NCI-H2171 (cell line): Measurements from ENCODE around the gene ITGAX.
"Not testable (repeated sequence)": the region's sequence is repeated elsewhere in the genome, so short reads cannot be mapped to it uniquely, and the experiment has no call there.

Experiments used
- DNase-seq: peaks from one replicate; lab custom pipeline; 2025; lab: John Stamatoyannopoulos, UW

Gene ITGAX

DNA sequence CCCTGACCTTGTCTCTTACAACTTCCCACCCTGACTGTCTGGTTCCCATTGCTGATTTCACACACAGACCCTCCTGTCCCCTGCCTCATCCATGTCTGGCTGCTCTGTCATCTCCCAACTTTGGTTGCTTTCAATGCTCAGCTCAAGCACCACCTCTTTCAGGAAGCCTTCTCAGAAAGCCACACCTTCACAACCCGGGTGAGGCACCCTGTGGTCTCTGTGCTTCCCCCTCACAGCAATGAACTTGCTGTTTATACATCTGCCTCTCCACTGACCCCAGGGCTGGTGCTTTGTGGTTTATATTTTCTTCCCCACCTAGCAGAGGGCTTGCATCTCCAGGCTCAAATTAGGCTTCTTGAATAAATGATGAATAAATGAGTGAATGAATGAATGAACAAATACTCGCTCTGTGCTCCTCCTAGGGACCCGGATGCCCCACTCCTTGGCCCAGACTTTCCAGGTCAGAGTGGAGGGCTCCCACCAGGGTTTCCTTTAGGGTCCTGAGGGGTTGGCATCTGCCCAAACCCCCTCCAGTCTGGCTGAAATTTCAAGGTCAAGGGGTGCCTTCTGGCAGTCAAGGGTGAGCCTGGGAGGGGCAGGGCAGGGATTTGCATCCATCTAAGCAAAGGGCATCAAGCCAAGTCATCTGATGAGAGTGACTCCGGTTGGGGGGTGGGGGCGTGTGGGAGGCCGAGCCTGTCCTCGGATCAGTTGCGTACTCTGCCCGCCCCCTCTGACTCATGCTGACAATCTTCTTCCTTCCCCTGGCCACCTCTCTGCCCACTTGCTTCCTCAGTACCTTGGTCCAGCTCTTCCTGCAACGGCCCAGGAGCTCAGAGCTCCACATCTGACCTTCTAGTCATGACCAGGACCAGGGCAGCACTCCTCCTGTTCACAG, at the start of gene ITGAX:
TSS of gene ITGAX (plus strand) at position 783 of the 898 bp plus-strand sequence. CDS start at position 862, 79 bp downstream.
- no peak for DNase-seq

GRCh38 chr16:31305219-31305618, 49.8 kb upstream of the ITGAX start:
- no peak for DNase-seq

- DNase-seq: not testable (repeated sequence)
These were observed 46.6 kb upstream of the ITGAX start for GRCh38 chr16:31308381-31308780.

DNA sequence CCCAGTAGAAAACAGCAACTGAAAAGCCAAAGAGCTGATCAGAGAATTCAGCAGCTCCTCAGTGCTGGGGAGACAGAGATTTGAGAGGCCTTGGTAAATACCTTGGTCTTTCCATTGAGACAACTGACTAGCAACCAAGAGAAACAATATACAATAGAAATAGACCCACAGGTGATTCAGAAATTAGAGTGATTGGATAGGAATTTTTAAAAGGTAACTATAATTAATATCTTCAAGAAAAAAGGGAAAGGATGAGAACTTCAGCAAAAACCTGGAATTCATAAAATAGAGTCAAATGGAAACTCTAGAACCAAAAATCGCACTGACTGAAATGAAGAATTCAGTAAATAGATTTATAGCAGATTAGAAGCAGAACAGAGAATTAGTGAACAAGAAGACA, 32.5 kb upstream of the ITGAX start:
- DNase-seq: no peak

DNA sequence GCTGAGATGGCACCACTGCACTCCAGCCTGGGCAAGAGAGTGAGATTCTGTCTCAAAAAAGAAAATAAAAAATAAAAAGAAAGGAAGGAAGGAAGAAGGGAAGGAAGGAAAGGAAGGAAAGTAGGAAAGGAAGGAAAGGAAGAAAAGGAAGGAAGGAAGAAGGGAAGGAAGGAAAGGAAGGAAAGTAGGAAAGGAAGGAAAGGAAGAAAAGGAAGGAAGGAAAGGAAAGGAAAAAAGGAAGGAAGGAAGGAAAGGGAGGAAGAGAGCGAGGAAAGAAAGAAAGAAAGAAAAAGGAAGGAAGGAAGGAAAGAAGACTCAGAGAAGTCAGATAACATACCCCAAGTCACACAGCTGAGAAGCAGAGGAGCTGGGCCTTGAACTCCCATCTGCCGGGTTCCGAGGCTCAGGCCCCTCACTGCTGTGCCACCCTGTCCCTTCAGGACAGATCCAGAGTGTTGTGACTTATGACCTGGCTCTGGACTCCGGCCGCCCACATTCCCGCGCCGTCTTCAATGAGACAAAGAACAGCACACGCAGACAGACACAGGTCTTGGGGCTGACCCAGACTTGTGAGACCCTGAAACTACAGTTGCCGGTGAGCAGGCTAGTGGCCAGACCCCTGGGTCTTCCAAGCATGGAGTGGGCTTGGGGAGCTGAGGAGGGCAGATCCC, 30.9 kb upstream of the ITGAX start:
- no peak for DNase-seq

DNA sequence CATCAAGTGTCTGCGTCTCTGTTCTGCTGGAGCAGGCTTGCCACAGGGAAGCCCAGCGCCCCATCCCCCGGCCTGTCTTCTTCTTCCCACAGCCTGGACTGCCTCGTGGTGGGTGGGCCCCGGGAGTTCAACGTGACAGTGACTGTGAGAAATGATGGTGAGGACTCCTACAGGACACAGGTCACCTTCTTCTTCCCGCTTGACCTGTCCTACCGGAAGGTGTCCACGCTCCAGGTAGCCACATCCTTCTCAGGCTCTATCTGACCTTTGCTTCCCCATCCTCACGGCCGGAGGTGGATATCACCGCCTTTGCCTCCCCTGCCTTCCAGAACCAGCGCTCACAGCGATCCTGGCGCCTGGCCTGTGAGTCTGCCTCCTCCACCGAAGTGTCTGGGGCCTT, 29.8 kb upstream of the ITGAX start:
- no peak for DNase-seq

DNA sequence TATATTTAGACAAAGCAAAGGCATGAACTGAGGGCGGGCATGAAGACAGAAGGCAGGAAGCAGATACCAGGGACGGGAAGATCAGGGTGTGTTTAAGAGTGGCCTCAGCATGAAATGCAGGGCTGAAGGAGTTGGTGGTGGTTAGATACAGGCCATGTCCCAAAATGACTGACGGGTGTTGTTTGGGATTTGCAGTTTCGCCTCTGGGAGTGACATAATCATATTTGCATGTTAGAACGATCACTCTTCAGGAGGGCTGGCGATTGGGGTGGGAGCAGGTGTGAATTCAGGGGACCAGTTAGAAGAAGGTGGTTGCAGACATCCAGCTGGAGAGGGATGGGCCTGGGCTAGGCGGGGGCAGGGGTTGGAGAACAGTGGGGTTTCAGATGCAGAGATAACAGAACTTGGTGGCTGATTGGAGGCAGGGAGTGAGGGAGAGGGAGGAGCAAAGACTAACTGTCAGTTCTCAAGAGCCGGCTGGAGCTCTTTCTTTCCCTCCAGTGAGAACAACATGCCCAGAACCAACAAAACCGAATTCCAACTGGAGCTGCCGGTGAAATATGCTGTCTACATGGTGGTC, 27.2 kb upstream of the ITGAX start:
- DNase-seq: no peak

DNA sequence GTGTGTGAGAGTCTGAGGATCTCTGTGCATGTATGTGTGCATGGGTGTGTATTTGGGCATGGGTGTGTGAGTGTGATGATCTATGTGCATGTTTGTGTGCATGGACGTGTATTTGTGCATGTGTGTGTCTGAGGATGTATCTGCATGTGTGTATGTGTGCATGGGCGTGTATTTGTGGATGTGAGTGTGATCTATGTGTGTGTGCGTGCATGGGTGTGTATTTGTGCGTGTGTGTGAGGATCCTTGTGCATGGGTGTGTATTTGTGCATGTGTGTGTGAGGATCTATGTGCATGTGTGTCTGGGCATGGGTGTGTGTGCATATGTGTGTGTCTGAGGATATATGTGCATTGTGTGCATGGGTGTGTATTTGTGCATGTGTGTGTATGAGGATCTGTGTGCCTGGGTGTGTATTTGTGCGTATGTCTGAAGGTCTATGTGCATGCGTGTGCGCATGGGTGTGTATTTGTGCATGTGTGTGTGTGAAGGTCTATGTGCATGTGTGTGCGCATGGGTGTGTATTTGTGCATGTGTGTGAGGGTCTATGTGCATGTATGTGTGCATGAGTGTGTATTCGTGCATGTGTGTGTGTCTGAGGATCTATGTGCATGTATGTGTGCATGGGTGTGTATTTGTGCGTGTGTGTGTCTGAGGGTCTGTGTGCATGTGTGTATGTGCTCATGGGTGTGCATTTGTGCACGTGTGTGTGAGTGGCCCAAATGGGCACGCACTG, 26.5 kb upstream of the ITGAX start:
- no peak for DNase-seq

- DNase-seq: no peak
These were observed 25.1 kb upstream of the ITGAX start for GRCh38 chr16:31329671-31330552.

GRCh38 chr16:31330553-31330890, 24.5 kb upstream of the ITGAX start:
- no peak for DNase-seq

DNA sequence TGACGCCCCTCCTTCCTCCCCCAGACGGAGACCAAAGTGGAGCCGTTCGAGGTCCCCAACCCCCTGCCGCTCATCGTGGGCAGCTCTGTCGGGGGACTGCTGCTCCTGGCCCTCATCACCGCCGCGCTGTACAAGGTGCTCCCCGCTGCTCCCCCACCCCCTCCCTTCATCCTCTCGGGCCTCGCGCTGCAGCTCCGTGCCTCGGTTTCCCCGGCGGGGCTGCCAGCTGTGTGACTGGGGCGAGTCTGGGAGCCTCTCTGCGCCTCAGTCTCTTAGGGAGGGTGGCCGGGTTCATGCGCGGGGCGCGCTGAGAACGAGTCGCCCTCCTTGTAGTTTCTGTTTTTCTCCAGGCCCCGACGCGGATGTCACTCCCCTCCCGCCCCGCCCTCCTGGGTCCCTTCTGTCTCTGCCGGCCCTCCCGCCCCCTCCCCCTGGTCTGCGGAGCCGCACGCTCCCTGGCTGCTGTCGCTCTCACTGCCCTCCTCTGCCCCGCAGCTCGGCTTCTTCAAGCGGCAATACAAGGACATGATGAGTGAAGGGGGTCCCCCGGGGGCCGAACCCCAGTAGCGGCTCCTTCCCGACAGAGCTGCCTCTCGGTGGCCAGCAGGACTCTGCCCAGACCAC, 23.7 kb upstream of the ITGAX start:
- no peak for DNase-seq

GRCh38 chr16:31331807-31332301, 23.1 kb upstream of the ITGAX start:
- no peak for DNase-seq

GRCh38 chr16:31332544-31332943, 22.4 kb upstream of the ITGAX start:
- no peak for DNase-seq

DNA sequence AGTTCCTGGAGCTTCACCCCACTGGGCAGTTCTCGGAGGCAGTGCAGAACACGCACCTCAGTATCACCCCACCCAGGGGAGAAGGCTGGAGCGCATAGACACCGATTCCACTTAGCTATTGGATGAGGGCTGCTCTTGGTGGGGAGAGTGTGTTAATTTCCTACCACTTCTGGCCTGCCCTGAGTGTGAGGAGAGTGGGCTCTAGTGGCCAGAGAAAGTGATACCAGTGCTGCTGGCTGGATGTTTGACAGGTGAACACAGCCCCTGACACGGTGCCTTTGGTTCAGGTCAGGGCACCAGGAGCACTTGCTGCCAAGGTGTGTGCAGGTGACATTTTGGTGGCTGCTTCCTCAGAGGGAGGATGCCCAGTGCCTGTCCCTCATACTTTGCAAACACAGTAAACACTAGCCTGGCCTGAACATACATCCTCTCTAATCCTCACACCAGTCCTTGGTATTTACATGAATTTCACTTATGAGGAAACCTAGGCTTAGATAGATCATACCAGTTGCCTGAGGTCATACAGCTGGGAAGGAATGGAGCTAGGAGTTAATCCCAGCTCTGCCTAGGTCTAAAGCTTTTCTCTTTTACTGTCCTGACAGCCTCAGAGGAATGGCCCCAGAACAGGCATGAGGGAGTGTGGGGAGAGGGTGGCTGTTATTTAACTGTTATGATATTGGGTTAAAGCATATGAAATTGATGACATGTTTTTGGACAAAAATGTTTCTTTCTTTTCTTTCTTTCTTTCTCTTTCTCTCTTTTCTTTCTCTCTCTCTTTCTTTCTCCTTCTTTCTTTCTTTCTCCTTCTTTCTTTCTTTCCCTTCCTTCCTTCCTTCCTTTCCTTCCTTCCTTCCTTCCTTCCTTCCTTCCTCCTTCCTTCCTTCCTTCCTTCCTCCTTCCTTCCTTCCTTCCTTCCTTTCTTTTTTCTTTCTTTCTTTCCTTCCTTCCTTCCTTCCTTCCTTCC, 21.0 kb upstream of the ITGAX start:
- no peak for DNase-seq

DNA sequence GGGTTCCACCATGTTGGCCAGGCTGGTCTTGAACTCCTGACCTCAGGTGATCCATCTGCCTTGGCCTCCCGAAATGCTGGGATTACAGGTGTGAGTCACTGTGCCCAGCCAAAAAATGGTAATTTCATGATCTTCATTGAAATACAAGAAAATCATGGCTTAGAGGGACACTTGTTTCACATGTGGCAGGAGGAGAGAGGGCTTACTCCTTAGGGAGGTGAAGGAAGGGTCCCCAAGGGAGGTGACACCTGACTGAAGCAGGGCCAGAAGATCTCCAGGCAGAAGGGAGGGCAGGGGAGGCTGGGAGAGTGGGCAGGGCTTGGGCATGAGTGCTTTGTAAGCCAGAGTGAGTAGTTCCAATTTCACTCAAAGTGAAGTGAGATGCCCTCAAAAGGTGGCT, 20.0 kb upstream of the ITGAX start:
- no peak for DNase-seq

DNA sequence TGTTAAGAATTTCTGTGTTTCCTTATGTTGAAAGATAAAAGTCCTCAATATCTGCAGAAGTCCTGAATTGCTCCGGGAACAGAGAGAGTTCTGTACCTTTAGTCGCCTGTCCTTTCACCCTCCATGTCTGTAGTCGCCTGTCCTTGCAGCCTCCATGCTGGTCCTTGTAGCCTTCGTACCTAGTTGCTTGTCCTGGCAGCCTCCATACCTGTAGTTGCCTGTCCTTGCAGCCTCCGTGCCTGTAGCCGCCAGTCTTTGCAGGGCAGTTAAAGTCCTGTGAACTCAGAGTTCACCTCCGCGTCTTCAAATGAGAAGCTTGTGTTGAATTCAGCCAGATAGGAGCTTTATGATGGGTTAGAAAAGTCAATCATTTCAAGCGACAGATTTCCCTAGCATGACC, 19.5 kb upstream of the ITGAX start:
- DNase-seq: no peak

DNA sequence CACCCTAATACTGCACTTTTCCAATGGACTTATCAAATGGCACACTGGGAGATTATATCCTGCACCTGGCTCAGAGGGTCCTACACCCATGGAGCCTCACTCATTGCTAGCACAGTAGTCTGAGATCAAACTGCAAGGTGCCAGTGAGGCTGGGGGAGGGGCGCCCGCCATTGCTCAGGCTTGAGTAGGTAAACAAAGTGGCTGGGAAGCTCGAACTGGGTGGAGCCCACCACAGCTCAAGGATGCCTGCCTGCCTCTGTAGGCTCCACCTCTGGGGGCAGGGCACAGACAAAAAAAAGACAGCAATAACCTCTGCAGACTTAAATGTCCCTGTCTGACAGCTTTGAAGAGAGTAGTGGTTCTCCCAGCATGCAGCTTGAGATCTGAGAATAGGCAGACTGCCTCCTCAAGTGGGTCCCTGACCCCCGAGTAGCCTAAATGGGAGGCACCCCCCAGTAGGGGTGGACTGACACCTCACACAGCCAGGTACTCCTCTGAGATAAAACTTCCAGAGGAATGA, 16.8 kb upstream of the ITGAX start:
- not testable (repeated sequence) for DNase-seq

- DNase-seq: no peak
These were observed 10.3 kb upstream of the ITGAX start for GRCh38 chr16:31344712-31345111.

DNA sequence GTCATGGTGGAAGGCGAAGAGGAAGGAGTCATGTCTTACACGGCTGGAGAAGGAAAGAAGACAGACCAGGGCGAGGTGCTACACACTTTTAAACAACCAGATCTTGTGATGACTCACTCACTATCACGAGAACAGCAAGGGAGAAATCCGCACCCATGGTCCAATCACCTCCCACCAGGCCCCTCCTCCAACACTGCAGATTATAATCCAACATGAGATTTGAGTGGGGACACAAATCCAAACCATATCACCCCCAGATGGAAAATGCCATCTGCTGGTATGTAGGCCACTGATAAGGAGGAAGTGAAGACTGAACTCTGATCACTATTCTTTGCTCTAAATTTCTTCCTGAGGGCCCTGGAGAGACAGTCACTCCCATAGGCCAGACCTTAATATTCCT, 7.5 kb upstream of the ITGAX start:
- no peak for DNase-seq
